Parathyroid adenoma (tissue), 2 donors: ENCODE data around the gene FRK.
"Not testable (repeated sequence)": the region's sequence is repeated elsewhere in the genome, so short reads cannot be mapped to it uniquely, and the experiment has no call there.

ENCODE experiments used
- H2AFZ ChIP-seq: fragments of 300-600 bp; sonication (generic); one replicate; pipeline ENCODE4 v1.7.0; 2017; ENCODE audit warnings: antibody characterized with exemption, mild to moderate bottlenecking
- H3K27ac ChIP-seq: fragments of 300-600 bp; sonication (generic); one replicate; pipeline ENCODE4 v1.7.0; 2017
- H3K27me3 ChIP-seq: fragments of 300-600 bp; sonication (generic); one replicate; pipeline ENCODE4 v1.7.0; 2017; ENCODE audit warnings: low read length; ENCODE audit not compliant: control insufficient read depth, insufficient read depth
- H3K36me3 ChIP-seq: fragments of 300-600 bp; sonication (generic); one replicate; pipeline ENCODE4 v1.7.0; 2017; ENCODE audit warnings: low read length; ENCODE audit not compliant: control insufficient read depth, insufficient read depth
- H3K4me1 ChIP-seq: fragments of 300-600 bp; sonication (generic); one replicate; pipeline ENCODE4 v1.7.0; 2017; ENCODE audit warnings: control low read depth
- H3K4me2 ChIP-seq: fragments of 300-600 bp; sonication (generic); one replicate; pipeline ENCODE4 v1.7.0; 2017; ENCODE audit warnings: low read length
- H3K4me3 ChIP-seq: fragments of 300-600 bp; sonication (generic); one replicate; pipeline ENCODE4 v1.7.0; 2017; ENCODE audit warnings: low read depth, low read length
- H3K79me2 ChIP-seq: fragments of 300-600 bp; sonication (generic); one replicate; pipeline ENCODE4 v1.7.0; 2017; ENCODE audit warnings: control low read depth
- H3K9ac ChIP-seq: fragments of 300-600 bp; sonication (generic); one replicate; pipeline ENCODE4 v1.7.0; 2017; ENCODE audit warnings: mild to moderate bottlenecking
- H3K9me3 ChIP-seq: fragments of 300-600 bp; sonication (generic); one replicate; pipeline ENCODE4 v1.7.0; 2017; ENCODE audit warnings: low read length; ENCODE audit not compliant: control insufficient read depth
- TF ChIP-seq, protein P1 (sequence below): fragments of 300-600 bp; sonication (generic); IDR thresholded peaks from one replicate; pipeline ENCODE4 v1.7.0; 2017; ENCODE audit warnings: antibody characterized with exemption, mild to moderate bottlenecking
- donor health status: primary hyperparathyroidism.

FRK gene

GRCh38 chr6:115945306-115945705 lies 115.4 kb downstream of the FRK start:
- Histone ChIP-seq H3K79me2 (no peaks in the 10 kb centered on the region), H3K36me3 (no peaks in the 10 kb centered on the region), H3K9ac (no peak overlapping the region)

DNA sequence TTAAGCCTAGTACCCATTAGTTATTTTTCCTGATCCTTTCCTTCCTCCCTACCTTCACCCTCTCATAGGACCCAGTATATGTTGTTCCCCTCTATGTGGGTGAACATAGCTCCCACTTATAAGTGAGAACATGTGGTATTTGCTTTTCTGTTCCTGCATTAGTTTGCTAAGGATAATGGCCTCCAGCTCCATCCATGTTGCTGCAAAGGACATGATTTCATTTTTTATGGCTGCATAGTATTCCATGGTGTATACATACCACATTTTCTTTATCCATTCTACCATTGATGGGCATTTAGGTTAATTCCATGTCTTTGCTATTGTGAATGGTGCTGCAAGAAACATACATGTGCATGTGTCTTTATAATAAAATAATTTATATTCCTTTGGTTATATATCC lies 115.9 kb downstream of the FRK start:
- not testable (repeated sequence) for H3K9ac ChIP-seq, H3K27ac ChIP-seq, H3K36me3 ChIP-seq, H3K9me3 ChIP-seq, H3K4me1 ChIP-seq, H3K79me2 ChIP-seq, H3K4me3 ChIP-seq, H3K27me3 ChIP-seq, H2AFZ ChIP-seq, H3K4me2 ChIP-seq

More at GRCh38 chr6:115945306-115945705, 115.4 kb downstream of the FRK start:
- H3K4me2 ChIP-seq: no peak overlapping the region
- TF ChIP-seq, protein P1, sequence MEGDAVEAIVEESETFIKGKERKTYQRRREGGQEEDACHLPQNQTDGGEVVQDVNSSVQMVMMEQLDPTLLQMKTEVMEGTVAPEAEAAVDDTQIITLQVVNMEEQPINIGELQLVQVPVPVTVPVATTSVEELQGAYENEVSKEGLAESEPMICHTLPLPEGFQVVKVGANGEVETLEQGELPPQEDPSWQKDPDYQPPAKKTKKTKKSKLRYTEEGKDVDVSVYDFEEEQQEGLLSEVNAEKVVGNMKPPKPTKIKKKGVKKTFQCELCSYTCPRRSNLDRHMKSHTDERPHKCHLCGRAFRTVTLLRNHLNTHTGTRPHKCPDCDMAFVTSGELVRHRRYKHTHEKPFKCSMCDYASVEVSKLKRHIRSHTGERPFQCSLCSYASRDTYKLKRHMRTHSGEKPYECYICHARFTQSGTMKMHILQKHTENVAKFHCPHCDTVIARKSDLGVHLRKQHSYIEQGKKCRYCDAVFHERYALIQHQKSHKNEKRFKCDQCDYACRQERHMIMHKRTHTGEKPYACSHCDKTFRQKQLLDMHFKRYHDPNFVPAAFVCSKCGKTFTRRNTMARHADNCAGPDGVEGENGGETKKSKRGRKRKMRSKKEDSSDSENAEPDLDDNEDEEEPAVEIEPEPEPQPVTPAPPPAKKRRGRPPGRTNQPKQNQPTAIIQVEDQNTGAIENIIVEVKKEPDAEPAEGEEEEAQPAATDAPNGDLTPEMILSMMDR: no peak
- no peak overlapping the region for H2AFZ ChIP-seq
- H3K4me1 ChIP-seq: no peaks in the 10 kb centered on the region
- no peaks in the 10 kb centered on the region for H3K9me3 ChIP-seq
- no peaks in the 10 kb centered on the region for H3K27me3 ChIP-seq
- H3K27ac ChIP-seq: no peak overlapping the region
- H3K4me3 ChIP-seq: no peak overlapping the region

- H3K9me3 ChIP-seq, H3K79me2 ChIP-seq, H3K27me3 ChIP-seq, H3K27ac ChIP-seq, H3K4me1 ChIP-seq, H3K9ac ChIP-seq, H3K4me3 ChIP-seq, H3K36me3 ChIP-seq, H2AFZ ChIP-seq, H3K4me2 ChIP-seq: not testable (repeated sequence)
Measured at GRCh38 chr6:115937502-115937901, 123.2 kb downstream of the FRK start.

- Histone ChIP-seq H3K4me2 (no peak overlapping the region), H3K79me2 (no peaks in the 10 kb centered on the region), H3K4me3 (no peak overlapping the region), H3K9ac (no peak overlapping the region), H3K4me1 (no peaks in the 10 kb centered on the region), H3K27ac (no peak overlapping the region), H2AFZ (no peak overlapping the region), H3K36me3 (no peaks in the 10 kb centered on the region), H3K27me3 (no peaks in the 10 kb centered on the region), H3K9me3 (no peaks in the 10 kb centered on the region)
- TF ChIP-seq, protein P1: no peak
Measured at GRCh38 chr6:115935361-115935760, 125.3 kb downstream of the FRK start.

DNA sequence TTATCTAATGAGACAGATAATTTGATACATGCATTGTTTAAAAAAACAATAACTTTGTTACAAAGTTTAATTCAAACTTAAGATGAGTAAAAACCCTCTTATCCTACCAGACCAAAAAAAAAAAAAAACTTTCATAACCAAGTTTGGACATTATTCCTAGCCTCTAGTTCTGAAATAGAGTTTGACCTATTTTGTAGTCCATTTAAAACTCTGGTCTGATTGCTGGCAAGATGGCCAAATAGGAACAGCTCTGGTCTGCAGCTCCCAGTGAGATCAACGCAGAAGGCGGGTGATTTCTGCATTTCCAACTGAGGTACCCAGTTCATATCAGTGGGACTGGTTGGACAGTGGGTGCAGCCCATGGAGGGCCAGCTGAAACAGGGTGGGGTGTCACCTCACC lies 125.9 kb downstream of the FRK start:
- no peaks in the 10 kb centered on the region for H3K27me3 ChIP-seq
- H3K9ac ChIP-seq: no peak overlapping the region
- H3K9me3 ChIP-seq: no peaks in the 10 kb centered on the region
- H3K4me2 ChIP-seq: no peak overlapping the region
- no peaks in the 10 kb centered on the region for H3K79me2 ChIP-seq
- TF ChIP-seq, protein P1: no peak
- no peak overlapping the region for H2AFZ ChIP-seq
- H3K4me1 ChIP-seq: no peaks in the 10 kb centered on the region
- H3K4me3 ChIP-seq: no peak overlapping the region
- no peaks in the 10 kb centered on the region for H3K36me3 ChIP-seq
- H3K27ac ChIP-seq: no peak overlapping the region

DNA sequence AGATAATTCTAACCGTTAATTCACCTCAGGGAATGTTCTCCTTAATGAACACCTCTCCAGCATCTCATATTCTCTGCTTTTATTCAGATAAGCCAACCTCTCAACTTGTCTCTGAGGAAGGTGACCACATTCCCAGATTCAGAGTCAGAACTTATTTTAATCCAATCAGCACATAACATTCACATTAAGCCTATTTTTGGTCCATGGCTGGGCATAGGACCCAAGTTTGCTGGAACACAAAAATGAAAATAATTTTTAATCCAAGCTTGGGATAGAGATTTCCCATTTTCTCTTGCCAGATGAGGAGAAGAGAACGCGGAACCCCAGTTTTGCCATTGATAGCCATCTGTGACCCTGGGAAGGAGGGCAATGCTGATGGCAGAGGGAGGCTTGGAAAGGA lies 126.5 kb downstream of the FRK start:
- no peaks in the 10 kb centered on the region for H3K4me1 ChIP-seq

More for the DNA sequence above, 126.5 kb downstream of the FRK start:
- Histone ChIP-seq H3K9ac (no peak overlapping the region), H3K27me3 (no peaks in the 10 kb centered on the region), H3K27ac (no peak overlapping the region), H3K4me3 (no peak overlapping the region), H3K4me2 (no peak overlapping the region), H3K36me3 (no peaks in the 10 kb centered on the region), H3K9me3 (no peaks in the 10 kb centered on the region), H2AFZ (no peak overlapping the region), H3K79me2 (no peaks in the 10 kb centered on the region)
- TF ChIP-seq, protein P1: no peak
